SH-SY5Y (cell line): ENCODE measurements around the gene DNAH1.

Source experiments
- GATA2 ChIP-seq: IDR thresholded peaks from 2 replicates; pipeline ENCODE4 v1.6.1; 2011; ENCODE audit warnings: mild to moderate bottlenecking, low read depth, low read length
- GATA3 ChIP-seq: IDR thresholded peaks from 2 replicates; pipeline ENCODE4 v1.6.1; 2011; ENCODE audit warnings: low read depth, mild to moderate bottlenecking, low read length, moderate library complexity

DNAH1 gene

GRCh38 chr3:52315977-52316764, at the start of gene DNAH1:
DNAH1 (plus strand) TSS chr3:52316319; CDS start chr3:52322443, 6,124 bp downstream.
- TF ChIP-seq GATA2 (no peak), GATA3 (no peak)

- TF ChIP-seq GATA2: no peak
- TF ChIP-seq GATA3: no peak
These were observed 48.1 kb upstream of the DNAH1 start for GRCh38 chr3:52268036-52268435.

- TF ChIP-seq GATA2: no peak
- no peak for TF ChIP-seq GATA3
These were observed 46.3 kb upstream of the DNAH1 start for GRCh38 chr3:52269776-52270175.

GRCh38 chr3:52270252-52270754, 45.8 kb upstream of the DNAH1 start:
- no peak for TF ChIP-seq GATA2
- TF ChIP-seq GATA3: no peak

- no peak for TF ChIP-seq GATA2
- TF ChIP-seq GATA3: no peak
These were observed 43.3 kb upstream of the DNAH1 start for GRCh38 chr3:52272831-52273230.

- no peak for TF ChIP-seq GATA3
- no peak for TF ChIP-seq GATA2
These were observed 38.8 kb upstream of the DNAH1 start for GRCh38 chr3:52277071-52277964.

- TF ChIP-seq GATA3: no peak
- no peak for TF ChIP-seq GATA2
These were observed 38.1 kb upstream of the DNAH1 start for GRCh38 chr3:52277972-52278509.

GRCh38 chr3:52278510-52279069, 37.5 kb upstream of the DNAH1 start, which contains the start of gene WDR82:
WDR82 (minus strand) TSS chr3:52278649; CDS start chr3:52278361, 288 bp downstream.
- no peak for TF ChIP-seq GATA2
- TF ChIP-seq GATA3: no peak

GRCh38 chr3:52279596-52279995, 36.5 kb upstream of the DNAH1 start:
- no peak; the same call in 1 of the 2 replicates for TF ChIP-seq GATA2
- TF ChIP-seq GATA3: no peak

- TF ChIP-seq GATA2: no peak
These were observed 36.1 kb upstream of the DNAH1 start for GRCh38 chr3:52280050-52280461.

GRCh38 chr3:52281981-52282801, 33.9 kb upstream of the DNAH1 start:
- TF ChIP-seq GATA2: no peak
- no peak for TF ChIP-seq GATA3

- TF ChIP-seq GATA3: no peak
These were observed 32.8 kb upstream of the DNAH1 start for GRCh38 chr3:52283306-52283705.

- TF ChIP-seq GATA2 (no peak), GATA3 (no peak)
These were observed 29.4 kb upstream of the DNAH1 start for GRCh38 chr3:52286777-52287110.

GRCh38 chr3:52288674-52289073, 27.4 kb upstream of the DNAH1 start:
- no peak for TF ChIP-seq GATA2
- no peak for TF ChIP-seq GATA3

GRCh38 chr3:52289338-52289746, 26.8 kb upstream of the DNAH1 start:
- TF ChIP-seq GATA3 (no peak), GATA2 (no peak)
